ENCODE results near the gene PRPF19.

Gene PRPF19

GRCh38 chr11:60939301-60939700 lies 32.9 kb upstream of the PRPF19 start:
- intact Hi-C loops (cut with DNase I): no loop called here

GRCh38 chr11:60938500-60938899 lies 32.1 kb upstream of the PRPF19 start:
- intact Hi-C loops (cut with DNase I): no loop called here
- DNase-seq: peak in 2 of 10 donors; percentile 33 to 72

More at GRCh38 chr11:60939301-60939700, 32.9 kb upstream of the PRPF19 start:
- DNase-seq: peak in 1 of 10 donors; percentile 72

- DNase-seq: peak in 1 of 10 donors; percentile 82
- intact Hi-C loops (cut with DNase I): no loop called here
Observed at GRCh38 chr11:60937811-60938210, 31.4 kb upstream of the PRPF19 start.

- intact Hi-C loops (cut with DNase I): no loop called here
Observed at GRCh38 chr11:60937144-60937527, 30.8 kb upstream of the PRPF19 start.

GRCh38 chr11:60936467-60937143 lies 30.2 kb upstream of the PRPF19 start:
- intact Hi-C loops (cut with DNase I): no loop called here
- peak in 1 of 10 donors; percentile 82 for DNase-seq

More at GRCh38 chr11:60937144-60937527, 30.8 kb upstream of the PRPF19 start:
- peak in 1 of 10 donors; percentile 44 for DNase-seq

- intact Hi-C loops (cut with DNase I): no loop called here
- peak in 1 of 10 donors; percentile 46 for DNase-seq
Observed at GRCh38 chr11:60935676-60936442, 29.5 kb upstream of the PRPF19 start.

- intact Hi-C loops (cut with DNase I): no loop called here
Observed at GRCh38 chr11:60934790-60935605, 28.6 kb upstream of the PRPF19 start.

GRCh38 chr11:60934124-60934789 lies 27.9 kb upstream of the PRPF19 start:
- peak in 2 of 10 donors; percentile 70 to 83 for DNase-seq
- intact Hi-C loops (cut with DNase I): no loop called here

More at GRCh38 chr11:60934790-60935605, 28.6 kb upstream of the PRPF19 start:
- peak in 1 of 10 donors; percentile 75 for DNase-seq

- DNase-seq: peak in 2 of 10 donors; percentile 64 to 84
- intact Hi-C loops (cut with DNase I): no loop called here
Observed at GRCh38 chr11:60933416-60934123, 27.2 kb upstream of the PRPF19 start.

- intact Hi-C loops (cut with DNase I): no loop called here
- DNase-seq: peak in 2 of 10 donors; percentile 0 to 13
Observed at GRCh38 chr11:60932605-60933356, 26.4 kb upstream of the PRPF19 start.

- peak in 2 of 10 donors; percentile 56 to 75 for DNase-seq
- intact Hi-C loops (cut with DNase I): no loop called here
Observed at GRCh38 chr11:60931917-60932316, 25.5 kb upstream of the PRPF19 start.

- peak in 2 of 10 donors; percentile 33 to 41 for DNase-seq
- intact Hi-C loops (cut with DNase I): no loop called here
Observed at GRCh38 chr11:60930394-60930793, 24.0 kb upstream of the PRPF19 start.

GRCh38 chr11:60929764-60930163 lies 23.4 kb upstream of the PRPF19 start:
- intact Hi-C loops (cut with DNase I): loop anchor here (10.0 kb wide), 1 partner anchor 205 kb away; no protein-coding TSS in a partner anchor
- DNase-seq: peak in 2 of 10 donors; percentile 25 to 41

GRCh38 chr11:60928563-60929001 lies 22.2 kb upstream of the PRPF19 start:
- DNase-seq: peak in 2 of 10 donors; percentile 81 to 86
- intact Hi-C loops (cut with DNase I): loop anchor here (10.0 kb wide), 1 partner anchor 206 kb away; no protein-coding TSS in a partner anchor

- intact Hi-C loops (cut with DNase I): loop anchor here (10.0 kb wide), 1 partner anchor 207 kb away; no protein-coding TSS in a partner anchor
- DNase-seq: peak in 2 of 10 donors; percentile 67 to 82
Observed at GRCh38 chr11:60927600-60927999, 21.2 kb upstream of the PRPF19 start.

GRCh38 chr11:60927061-60927592 lies 20.7 kb upstream of the PRPF19 start:
- DNase-seq: peak in 2 of 10 donors; percentile 44 to 50
- intact Hi-C loops (cut with DNase I): loop anchor here (10.0 kb wide), 1 partner anchor 208 kb away; no protein-coding TSS in a partner anchor

- peak in 5 of 10 donors; percentile 44 to 90 (median 88) for DNase-seq
- intact Hi-C loops (cut with DNase I): loop anchor here (10.0 kb wide), 1 partner anchor 208 kb away; no protein-coding TSS in a partner anchor
Observed at GRCh38 chr11:60926500-60926899, 20.1 kb upstream of the PRPF19 start.

- intact Hi-C loops (cut with DNase I): loop anchor here (10.0 kb wide), 1 partner anchor 209 kb away; no protein-coding TSS in a partner anchor
- peak in 1 of 10 donors; percentile 85 for DNase-seq
Observed at GRCh38 chr11:60925868-60926267, 19.5 kb upstream of the PRPF19 start.

Data from posterior cingulate gyrus (tissue), 11 donors.